Colonic mucosa (tissue), 4 donors: Measurements from ENCODE around the gene NOX1. TPM values are rescaled to one million over a fixed set of nuclear protein-coding genes. Genes with fewer than 3 reads are reported as not detected.
"Not testable (repeated sequence)": the region's sequence is repeated elsewhere in the genome, so short reads cannot be mapped to it uniquely, and the experiment has no call there.

Source experiments
- DNase-seq: peaks from one replicate; pipeline ENCODE4 v3.0.0-alpha.2; 2020
- H3K27ac ChIP-seq: fragments of 200-600 bp; one replicate; pipeline ENCODE4 v1.8.0; 2021
- H3K27me3 ChIP-seq: fragments of 200-600 bp; one replicate; pipeline ENCODE4 v1.8.0; 2021
- H3K36me3 ChIP-seq: fragments of 200-600 bp; one replicate; pipeline ENCODE4 v1.8.0; 2021
- H3K4me1 ChIP-seq: fragments of 200-600 bp; one replicate; pipeline ENCODE4 v1.8.0; 2021; ENCODE audit warnings: mild to moderate bottlenecking
- H3K4me3 ChIP-seq: fragments of 200-600 bp; one replicate; pipeline ENCODE4 v1.8.0; 2021
- H3K9ac ChIP-seq, 2 donors: one replicate each; pipeline ENCODE4 v1.7.0; 2013; ENCODE audit warnings: control low read depth in 2 of 2, low read depth in 2 of 2, low read length in 2 of 2
- H3K9me3 ChIP-seq: fragments of 200-600 bp; one replicate; pipeline ENCODE4 v1.8.0; 2021
- intact Hi-C: fragments of 100-400 bp; cut with DNase I; formaldehyde crosslinking; loops from one replicate; pipeline ENCODE4 v1.14.1; 2022
- total RNA-seq, 2 donors: library from RNA; stranded (reverse); fragmentation: NEBNext Ultra II Directional in 1 of 2; extraction: Animal tissue kit (Norgen Biotek cat#: 25700) in 1 of 2; gene quantifications; one replicate each; pipeline ENCODE4 v1.2.1, GENCODE V29; 2021
- TF ChIP-seq, protein P1 (sequence below): fragments of 200-600 bp; IDR thresholded peaks from one replicate; pipeline ENCODE4 v1.8.0; 2022; ENCODE audit warnings: antibody characterized with exemption, mild to moderate bottlenecking
- donor health status: healthy.
- donor health status: DM: no; HTN: no; CAD: no.
- donor health status: DM: no; HTN: no; CAD: no.

NOX1 gene
- total RNA-seq, 2 donors from 2014 or later = 84.6 to 128 TPM

DNA sequence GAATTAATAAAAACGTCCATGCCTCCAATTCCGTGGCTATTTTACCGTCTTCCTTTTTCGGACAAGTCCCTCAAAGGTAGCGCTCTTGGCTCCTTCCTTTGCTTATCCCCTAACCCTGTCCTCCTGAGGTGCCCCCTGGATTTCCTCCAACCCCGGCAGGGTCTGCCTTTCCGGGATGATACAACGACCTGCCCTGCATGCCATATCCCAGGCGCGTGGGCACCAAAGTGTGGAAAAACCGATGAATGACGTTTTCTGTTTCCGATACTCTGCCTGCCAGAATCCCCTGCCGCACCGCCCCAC, 54.7 kb downstream of the NOX1 start:
- peak overlapping the region; percentile 55 to 60 for H3K9ac ChIP-seq
- DNase-seq = no peak

DNA sequence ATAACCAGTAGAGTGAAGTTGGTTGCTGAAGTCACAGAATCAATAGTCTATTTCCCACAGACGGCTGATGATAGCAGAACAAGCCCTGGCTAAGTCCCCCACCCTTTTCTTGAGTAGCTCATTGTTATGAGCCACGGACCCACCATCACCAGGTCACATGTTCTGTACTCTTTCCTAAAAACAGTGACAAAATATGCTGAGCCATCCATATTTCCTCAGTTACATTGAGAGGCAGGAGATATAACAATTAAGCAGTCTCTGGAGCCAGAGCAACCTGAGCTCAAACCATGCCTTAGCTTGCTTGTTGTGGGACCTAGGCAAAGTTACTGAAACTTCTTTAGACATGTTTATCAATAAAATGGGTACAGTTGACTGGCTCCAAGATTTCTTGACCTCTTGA, 56.8 kb downstream of the NOX1 start:
- Histone ChIP-seq H3K4me1 (no peaks in the 10 kb centered on the region), H3K4me3 (no peak overlapping the region), H3K27me3 (no peaks in the 10 kb centered on the region), H3K9ac (no peak overlapping the region), H3K9me3 (no peaks in the 10 kb centered on the region), H3K27ac (no peak overlapping the region), H3K36me3 (no peaks in the 10 kb centered on the region)
- TF ChIP-seq, protein P1, sequence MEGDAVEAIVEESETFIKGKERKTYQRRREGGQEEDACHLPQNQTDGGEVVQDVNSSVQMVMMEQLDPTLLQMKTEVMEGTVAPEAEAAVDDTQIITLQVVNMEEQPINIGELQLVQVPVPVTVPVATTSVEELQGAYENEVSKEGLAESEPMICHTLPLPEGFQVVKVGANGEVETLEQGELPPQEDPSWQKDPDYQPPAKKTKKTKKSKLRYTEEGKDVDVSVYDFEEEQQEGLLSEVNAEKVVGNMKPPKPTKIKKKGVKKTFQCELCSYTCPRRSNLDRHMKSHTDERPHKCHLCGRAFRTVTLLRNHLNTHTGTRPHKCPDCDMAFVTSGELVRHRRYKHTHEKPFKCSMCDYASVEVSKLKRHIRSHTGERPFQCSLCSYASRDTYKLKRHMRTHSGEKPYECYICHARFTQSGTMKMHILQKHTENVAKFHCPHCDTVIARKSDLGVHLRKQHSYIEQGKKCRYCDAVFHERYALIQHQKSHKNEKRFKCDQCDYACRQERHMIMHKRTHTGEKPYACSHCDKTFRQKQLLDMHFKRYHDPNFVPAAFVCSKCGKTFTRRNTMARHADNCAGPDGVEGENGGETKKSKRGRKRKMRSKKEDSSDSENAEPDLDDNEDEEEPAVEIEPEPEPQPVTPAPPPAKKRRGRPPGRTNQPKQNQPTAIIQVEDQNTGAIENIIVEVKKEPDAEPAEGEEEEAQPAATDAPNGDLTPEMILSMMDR = no peak
- DNase-seq = no peak
- intact Hi-C loops = no loop called here

More for the DNA sequence above, 54.7 kb downstream of the NOX1 start:
- H3K4me3 ChIP-seq = peak overlapping the region; percentile 66
- H3K36me3 ChIP-seq = no peaks in the 10 kb centered on the region
- TF ChIP-seq, protein P1 = no peak
- intact Hi-C loops = no loop called here
- no peaks in the 10 kb centered on the region for H3K4me1 ChIP-seq
- peak overlapping the region; percentile 54 for H3K27ac ChIP-seq
- no peaks in the 10 kb centered on the region for H3K9me3 ChIP-seq
- H3K27me3 ChIP-seq = no peaks in the 10 kb centered on the region

DNA sequence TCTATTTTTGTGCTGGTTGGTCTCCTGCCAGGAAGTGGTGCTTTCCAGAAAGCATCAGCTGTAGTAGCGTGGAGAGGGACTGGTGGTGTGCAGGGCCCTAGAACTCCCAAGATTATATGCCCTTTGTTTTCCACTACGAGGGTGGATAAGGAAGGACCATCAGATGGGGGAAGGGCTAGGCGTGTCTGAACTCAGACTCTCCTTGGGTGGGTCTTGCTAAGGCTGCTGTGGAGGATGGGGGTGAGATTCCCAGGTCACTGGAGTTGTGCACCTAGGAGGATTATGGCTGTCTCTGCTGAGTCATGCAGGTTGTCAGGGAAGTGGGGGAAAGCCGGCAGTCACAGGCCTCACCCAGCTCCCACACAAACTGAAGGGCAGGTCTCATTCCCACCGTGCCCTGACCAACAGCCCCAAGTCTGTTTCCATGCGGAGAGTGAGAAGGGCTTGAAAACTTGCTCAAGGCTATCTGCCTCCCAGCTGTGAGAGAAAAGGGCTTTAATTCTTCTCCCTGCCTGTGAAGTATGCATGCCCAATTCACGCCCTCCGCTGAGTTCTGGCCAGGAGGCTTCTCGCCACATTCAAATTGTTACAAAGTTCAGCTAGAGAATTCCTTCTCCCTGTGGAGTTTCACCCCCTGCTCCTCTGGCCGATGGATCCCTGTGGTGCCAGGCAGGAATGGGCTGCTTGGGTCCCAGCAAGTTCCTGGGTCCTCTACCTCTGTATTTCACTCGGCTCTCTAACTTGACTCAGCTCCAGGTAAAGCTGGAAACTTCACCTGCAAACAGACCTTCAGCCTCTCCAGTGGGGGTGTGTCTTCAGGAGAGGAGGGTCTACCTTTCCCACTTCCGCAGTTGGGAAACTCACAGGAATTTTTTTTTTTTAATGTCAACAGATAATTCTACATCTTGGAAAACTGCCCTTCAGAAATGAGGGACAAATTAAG, 61.7 kb downstream of the NOX1 start:
- intact Hi-C loops = no loop called here
- H3K36me3 ChIP-seq = no peaks in the 10 kb centered on the region
- H3K9me3 ChIP-seq = no peaks in the 10 kb centered on the region
- TF ChIP-seq, protein P1 = no peak
- DNase-seq = peak; percentile 72
- no peak overlapping the region for H3K9ac ChIP-seq
- no peak overlapping the region for H3K4me3 ChIP-seq
- no peaks in the 10 kb centered on the region for H3K4me1 ChIP-seq
- no peaks in the 10 kb centered on the region for H3K27me3 ChIP-seq
- peak overlapping the region; percentile 74 for H3K27ac ChIP-seq

DNA sequence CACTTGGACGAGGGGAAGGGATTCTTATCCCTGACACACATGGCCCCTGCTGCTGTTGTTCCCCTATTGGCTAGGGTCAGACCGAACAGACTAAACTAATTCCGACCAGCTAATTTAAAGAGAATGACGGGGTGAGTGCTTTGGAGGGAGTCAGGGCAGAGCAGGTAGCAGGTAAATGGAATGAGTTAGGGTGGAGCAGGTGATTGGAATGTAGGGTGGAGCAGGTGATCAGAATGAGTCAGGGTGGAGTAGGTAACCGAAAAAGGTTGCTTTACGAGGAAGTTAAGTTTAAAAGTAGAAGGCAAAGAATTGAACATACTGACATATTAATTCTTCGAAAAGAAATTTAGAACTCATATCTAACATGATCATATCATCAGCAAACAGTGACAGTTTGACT, 65.9 kb downstream of the NOX1 start:
- H3K27me3 ChIP-seq, H3K36me3 ChIP-seq, H3K9ac ChIP-seq, H3K4me1 ChIP-seq, intact Hi-C loops, H3K4me3 ChIP-seq, H3K9me3 ChIP-seq: not testable (repeated sequence)
- peak overlapping the region; percentile 8 for H3K27ac ChIP-seq
- peak; percentile 20 for DNase-seq

DNA sequence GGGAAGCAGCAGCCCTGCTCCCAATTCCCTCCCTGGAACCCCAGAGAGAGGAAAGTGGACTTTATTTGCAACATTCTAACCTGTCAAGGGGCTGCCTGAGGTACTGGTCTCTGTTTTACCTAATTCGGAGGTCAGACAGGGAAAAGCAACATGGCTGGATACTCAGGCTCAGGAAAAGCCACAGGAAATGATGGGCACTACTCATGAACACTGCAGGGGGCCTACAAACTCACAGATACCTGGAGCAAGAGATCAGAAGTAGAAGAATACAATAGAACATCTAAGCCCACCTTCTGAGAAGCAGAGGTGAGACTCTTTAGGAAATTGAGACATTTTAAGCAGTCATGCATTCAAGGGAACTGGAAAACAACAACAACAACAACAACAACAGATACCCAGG, 69.4 kb downstream of the NOX1 start:
- no peak overlapping the region for H3K4me3 ChIP-seq
- TF ChIP-seq, protein P1 = no peak
- intact Hi-C loops = no loop called here
- no peaks in the 10 kb centered on the region for H3K4me1 ChIP-seq
- no peak overlapping the region for H3K9ac ChIP-seq
- no peak for DNase-seq
- H3K27ac ChIP-seq = no peak overlapping the region
- H3K9me3 ChIP-seq = no peaks in the 10 kb centered on the region
- no peaks in the 10 kb centered on the region for H3K27me3 ChIP-seq
- no peaks in the 10 kb centered on the region for H3K36me3 ChIP-seq

DNA sequence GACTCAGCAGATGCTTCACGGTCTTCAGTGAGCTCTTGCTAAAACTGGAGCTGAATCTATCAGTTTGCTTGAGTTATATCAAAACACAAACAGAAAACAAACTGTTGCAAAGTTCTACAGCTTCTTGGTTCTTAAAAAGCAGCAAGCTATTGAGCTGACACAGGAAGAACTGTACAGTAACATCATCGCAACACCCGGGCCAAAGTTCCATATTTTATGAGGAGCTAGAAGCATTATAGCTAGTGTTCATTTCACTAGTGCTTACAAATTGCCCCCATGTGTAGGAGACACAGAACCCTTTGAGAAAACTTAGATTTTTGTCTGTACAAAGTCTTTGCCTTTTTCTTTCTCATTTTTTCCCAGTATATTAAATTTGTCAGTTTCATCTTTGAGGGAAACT, 71.3 kb downstream of the NOX1 start:
- H3K4me1 ChIP-seq = no peaks in the 10 kb centered on the region
- H3K4me3 ChIP-seq = no peak overlapping the region
- H3K27ac ChIP-seq = peak overlapping the region; percentile 40
- intact Hi-C loops = no loop called here
- no peak overlapping the region for H3K9ac ChIP-seq
- no peaks in the 10 kb centered on the region for H3K27me3 ChIP-seq
- H3K9me3 ChIP-seq = no peaks in the 10 kb centered on the region
- TF ChIP-seq, protein P1 = no peak
- DNase-seq = peak; percentile 38
- no peaks in the 10 kb centered on the region for H3K36me3 ChIP-seq
